ENCODE measurements around the gene ULK4.

Gene ULK4

DNA sequence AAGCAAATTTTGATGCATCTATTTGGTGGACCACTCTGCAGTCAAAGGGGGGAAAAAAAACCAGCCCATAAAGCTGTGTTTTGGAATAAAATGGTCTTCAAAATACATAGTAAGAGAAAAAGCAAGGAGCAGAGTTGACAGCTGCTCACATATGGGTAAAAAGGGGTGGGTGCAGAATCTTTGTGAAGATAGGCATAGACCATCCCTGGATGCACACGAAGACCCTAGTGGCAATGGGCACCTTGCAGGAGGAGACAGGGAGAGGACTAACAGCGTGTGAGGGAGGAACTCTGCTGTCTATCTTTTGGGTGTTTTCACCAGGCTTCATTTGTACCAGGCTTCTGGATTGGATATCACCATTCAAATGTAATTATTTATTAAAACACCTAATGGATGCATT lies 718.7 kb downstream of the ULK4 start:
- FAIRE-seq (no peak), DNase-seq (ENCODE audit: insufficient read length, low spot score) (no peak)

DNA sequence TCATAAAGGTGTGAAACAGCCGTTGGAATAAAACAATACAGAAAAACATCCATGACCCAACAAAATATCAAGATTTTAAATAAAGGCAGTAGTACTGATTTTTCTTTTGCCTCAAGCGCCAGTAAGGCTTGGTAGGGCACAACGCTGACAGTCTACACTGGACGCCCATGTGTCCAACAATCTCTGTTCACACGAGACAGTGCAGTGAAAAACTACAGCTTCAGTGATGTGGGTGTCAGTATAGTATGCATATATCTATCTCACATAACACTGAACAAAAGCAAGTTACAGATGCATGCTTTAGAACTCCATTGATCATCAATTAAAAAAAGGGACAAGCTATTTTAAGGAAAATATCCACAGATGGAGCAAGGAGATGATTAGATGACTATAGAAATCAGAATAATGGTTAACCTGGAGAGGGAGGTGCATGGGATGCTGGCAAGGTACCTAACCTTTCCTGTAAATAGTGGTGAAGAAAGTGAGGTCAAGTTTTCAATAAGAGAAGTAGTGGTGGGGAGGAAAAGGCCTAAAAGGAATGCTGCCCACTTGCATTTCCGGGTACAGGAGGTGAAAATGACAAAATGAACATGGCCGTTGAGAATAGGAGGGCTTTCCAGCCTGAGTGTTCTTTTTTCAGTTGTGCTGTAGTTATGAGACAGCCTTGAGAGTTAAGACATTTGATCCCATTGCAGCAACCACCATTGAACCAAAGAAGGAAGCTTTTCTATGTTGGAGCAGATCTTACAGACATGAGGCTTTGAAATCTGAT lies 719.9 kb downstream of the ULK4 start:
- no peak for FAIRE-seq
- no peak for DNase-seq (ENCODE audit: insufficient read length, low spot score)

DNA sequence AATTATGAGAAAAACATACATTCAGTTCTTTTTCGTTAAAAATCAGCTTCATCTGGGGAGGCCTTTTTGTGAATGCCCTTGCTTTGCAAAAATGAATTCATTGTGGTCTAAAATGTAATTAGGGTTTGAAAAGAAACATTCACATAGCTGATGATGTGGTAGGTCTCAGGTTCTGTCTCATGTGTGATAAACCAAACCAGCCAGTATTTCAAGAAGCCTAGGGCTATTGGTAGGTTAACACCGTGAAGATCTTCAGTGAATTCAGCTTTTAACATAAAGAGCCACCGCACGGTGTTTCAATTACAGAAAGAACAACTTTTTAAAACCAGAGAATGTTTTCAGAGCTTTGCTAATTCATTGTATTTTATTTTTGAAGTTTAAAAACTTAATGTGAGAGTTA lies 720.7 kb downstream of the ULK4 start:
- DNase-seq (ENCODE audit: insufficient read length, low spot score): no peak

DNA sequence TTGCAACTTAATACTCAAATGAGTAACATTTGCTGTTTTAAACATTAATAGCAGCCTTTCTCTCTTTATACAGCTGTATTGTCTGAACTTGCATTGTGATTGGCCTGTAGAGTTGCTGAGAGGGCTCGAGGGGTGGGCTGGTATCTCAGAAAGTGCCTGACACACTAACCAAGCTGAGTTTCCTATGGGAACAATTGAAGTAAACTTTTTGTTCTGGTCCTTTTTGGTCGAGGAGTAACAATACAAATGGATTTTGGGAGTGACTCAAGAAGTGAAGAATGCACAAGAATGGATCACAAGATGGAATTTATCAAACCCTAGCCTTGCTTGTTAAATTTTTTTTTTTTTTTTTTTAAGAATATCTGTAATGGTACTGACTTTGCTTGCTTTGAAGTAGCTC lies 722.3 kb downstream of the ULK4 start:
- no peak for FAIRE-seq
- DNase-seq (ENCODE audit: insufficient read length, low spot score): no peak

More for the DNA sequence above, 720.7 kb downstream of the ULK4 start:
- FAIRE-seq: no peak

DNA sequence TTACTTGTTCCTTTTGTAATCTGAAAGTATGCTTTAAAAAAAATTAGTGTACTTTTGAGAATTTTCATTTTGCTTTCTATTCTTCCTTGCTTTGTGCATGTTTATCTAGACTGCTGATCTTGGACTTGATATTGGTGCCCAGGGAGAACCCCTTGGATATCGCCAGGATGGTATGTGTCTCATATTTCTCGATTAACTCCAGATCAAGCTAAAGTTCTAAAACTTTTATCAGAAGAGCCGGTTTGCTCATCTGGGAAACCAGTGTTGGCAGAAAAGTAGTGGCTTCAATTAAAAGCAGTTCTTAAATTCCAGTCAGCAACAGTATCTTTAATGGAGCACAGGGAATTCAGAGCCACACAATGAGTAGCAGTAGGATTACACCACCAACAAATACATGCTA lies 724.0 kb downstream of the ULK4 start:
- DNase-seq (ENCODE audit: insufficient read length, low spot score) (no peak), FAIRE-seq (no peak)

DNA sequence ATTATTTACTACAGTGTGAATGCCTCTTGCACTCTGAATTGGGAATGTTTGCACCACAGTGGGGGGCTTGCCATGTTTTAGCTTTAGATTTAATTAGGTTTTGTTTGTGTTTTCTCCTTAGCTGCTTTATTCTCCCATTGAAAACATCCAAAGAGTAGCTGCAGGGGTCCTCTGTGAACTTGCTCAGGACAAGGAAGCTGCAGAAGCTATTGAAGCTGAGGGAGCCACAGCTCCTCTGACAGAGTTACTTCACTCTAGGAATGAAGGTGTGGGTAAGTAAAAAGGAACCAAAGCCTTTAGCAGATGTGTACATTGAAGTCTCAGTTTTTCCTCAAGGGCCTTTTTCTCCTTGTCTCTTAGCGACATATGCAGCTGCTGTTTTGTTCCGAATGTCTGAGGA lies 725.7 kb downstream of the ULK4 start:
- FAIRE-seq (no peak), DNase-seq (ENCODE audit: insufficient read length, low spot score) (no peak)

DNA sequence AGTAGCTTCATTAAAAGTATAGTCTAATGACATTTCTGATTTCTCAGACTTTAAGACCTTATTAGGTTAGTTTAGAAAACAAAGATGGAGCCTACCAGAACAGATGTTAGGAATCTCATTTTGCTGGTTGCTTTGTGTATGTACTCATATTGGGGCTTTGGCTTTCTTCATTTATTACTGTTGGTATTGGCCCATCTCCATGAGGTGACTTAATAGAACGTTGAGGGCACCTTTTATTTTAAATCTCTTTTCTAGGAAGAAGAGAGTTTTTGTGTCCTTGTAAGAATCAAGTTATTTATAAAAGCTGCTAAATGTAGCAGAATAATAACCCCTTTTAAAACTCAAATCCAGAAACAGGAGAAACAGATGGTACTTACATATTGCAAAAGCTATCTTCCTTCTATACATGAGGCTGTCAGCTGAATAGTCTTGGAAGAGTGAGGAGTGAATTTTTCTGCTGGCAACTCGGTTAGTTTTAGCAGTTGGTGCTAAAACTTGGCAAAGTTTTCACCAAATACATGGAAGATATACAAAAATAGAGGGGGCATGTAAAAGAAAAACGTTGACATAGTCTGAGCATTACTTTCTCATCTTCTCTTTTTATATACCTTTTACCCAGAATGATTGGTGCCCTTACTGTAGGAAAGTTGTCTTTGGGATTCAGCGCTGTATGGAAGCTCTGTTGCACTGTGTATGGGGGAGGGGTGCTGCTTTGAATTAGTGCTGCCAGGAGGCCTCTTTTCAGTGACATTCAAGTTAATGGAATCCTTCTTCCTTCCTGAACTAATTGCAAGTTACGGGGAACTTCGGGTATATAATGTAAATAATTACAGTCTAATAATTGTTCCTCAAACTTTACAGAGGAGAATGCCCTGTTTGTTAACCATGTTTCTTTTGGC lies 726.8 kb downstream of the ULK4 start:
- DNase-seq (ENCODE audit: insufficient read length, low spot score): no peak
- FAIRE-seq: peak; percentile 56

DNA sequence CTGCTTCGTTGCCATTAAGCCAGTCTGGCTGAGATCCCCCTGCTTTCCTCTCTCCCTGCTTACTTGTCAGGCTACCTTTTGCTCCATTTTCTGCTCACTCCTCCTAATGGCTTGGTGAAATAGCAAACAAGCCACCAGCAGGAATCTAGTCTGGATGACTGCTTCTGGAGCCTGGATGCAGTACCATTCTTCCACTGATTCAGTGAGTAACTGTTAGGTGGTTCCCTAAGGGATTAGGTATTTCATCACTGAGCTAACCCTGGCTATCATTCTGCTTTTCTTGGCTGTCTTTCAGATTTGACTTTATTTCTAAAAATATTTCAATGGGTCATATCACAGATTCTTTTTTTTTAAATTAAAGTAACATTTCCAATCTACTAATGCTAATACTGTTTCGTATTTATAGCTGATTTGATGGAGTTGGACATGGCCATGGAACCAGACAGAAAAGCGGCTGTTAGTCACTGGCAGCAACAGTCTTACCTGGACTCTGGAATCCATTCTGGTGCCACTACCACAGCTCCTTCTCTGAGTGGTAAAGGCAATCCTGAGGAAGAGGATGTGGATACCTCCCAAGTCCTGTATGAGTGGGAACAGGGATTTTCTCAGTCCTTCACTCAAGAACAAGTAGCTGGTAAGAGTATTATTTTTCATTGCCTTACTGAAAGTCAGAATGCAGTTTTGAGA lies 737.6 kb downstream of the ULK4 start:
- no peak for DNase-seq (ENCODE audit: insufficient read length, low spot score)
- FAIRE-seq: no peak

DNA sequence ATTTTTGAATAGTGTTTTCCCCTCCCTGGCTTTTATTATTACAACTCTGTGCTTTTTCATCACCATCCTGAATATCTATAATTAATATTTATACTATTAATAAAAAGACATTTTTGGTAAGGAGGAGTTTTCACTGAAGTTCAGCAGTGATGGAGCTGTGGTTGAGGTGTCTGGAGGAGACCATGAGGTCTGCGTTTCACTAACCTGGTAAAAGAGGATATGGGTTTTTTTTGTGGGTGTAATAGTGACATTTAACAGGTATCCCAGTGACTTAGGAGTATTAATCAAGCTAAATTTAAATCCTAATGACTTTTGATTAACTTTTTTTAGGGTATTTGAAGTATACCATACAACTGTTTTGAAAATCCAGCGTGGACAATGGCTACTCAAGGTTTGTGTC lies 738.2 kb downstream of the ULK4 start:
- no peak for FAIRE-seq
- DNase-seq (ENCODE audit: insufficient read length, low spot score): no peak

DNA sequence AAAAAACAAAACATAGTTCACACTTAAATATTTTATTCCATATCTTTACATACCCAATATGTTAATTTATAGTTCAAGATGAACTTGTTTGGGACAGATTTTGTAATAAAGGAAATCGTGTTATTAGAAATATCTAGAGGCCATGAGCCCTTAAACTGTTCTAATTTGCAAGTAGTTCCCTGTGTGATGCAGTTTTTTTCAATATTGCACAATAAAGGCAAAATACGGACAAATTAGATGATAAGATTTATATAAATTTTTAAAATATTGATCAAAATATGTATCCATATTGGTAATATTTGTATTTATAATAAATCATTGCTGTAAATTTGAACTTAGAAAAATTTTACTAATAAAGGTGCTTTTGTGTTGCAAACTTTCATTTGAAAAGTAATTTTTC lies 738.8 kb downstream of the ULK4 start:
- no peak for FAIRE-seq
- no peak for DNase-seq (ENCODE audit: insufficient read length, low spot score)

DNA sequence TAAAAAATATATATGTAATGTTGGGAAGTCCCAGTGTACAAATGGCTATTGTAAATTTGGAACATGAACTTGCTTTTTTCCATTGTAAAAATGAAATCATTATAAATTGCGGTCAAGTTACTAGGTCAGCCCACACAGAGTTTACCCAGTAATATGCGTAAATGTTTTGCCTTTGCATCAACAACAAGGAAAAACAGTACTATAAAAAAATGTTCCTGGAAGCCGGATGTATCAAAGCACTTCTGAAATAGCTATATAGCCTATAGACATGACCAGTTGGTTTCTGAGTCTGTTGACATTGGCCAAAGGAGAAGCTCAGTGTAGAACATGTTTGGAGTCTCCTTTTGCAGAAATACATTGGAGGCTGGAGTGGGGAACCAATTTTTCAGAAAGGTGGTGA lies 739.4 kb downstream of the ULK4 start:
- no peak for DNase-seq (ENCODE audit: insufficient read length, low spot score)
- no peak for FAIRE-seq

DNA sequence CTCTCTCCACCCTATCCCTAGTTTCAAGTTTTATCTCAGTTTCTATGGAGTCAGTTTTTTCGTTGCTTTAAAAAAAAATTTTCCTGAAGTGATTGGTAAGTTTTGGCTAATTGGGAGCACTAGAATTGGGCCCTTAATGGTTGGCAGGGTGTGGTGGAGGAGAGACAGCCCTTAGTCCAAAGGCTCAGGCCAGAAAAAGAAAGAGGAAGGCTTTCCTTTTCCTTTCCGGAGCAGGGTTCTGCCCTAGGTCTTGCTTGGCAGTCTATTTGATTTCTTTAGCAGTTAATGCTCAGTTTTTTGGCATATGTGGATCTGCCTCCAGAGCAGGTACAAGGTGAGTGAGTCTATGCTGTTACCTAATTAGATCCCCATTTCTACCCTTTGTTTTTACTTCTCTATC lies 739.9 kb downstream of the ULK4 start:
- FAIRE-seq (no peak), DNase-seq (ENCODE audit: insufficient read length, low spot score) (no peak)

DNA sequence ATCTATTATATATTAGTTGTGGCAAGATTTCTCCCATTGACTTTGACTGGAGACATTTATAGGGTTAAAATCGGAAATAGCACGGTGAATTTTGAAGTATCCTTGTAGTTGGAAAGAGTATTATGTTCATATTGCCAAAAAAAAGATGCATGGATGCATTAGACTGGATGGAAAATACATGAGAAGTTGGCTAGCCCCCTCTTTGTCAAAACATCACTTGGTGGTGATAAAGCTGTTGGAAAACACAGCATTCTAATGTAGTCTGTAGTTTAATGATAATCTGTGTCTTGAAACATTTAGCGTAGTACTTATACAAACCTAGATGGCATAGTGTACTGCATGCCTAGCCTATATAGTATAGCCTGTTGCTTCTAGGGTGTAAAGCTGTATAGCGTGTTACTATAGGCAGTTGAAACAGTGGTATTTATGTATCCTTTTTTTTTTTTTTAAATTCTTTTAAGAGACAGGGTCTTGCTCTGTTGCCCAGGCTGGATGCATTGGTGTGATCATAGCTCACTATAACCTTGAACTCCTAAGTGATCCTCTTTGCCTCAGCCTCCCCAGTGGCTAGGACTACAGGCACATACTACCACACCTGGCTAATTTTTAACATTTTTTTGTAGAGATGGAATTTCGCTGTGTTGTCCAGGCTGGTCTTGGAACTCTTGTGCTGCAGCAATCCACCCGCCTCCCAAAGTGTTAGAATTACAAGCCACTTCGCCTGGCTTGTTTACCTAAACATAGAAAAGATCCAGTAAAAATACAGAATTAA lies 740.8 kb downstream of the ULK4 start:
- no peak for FAIRE-seq

DNA sequence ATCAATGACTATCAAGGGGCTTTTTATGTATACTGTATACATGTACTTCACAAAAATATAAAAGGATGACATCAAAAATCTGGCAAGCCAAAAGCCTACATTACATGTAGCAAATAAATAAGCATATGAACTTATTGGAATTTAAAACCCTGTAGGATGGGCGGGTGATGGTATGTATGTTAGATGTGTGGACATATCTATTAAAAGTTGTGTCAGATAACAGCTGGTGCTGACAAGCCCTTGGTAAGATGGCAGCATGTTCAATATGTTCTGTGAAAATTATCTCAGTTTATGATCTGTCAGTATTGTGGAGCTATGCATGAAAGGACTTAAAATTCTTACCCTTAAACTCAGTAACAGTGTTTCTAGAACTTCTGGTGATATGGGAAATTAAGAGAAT lies 742.5 kb downstream of the ULK4 start:
- FAIRE-seq (no peak), DNase-seq (ENCODE audit: insufficient read length, low spot score) (no peak)

More for the DNA sequence above, 740.8 kb downstream of the ULK4 start:
- no peak for DNase-seq (ENCODE audit: insufficient read length, low spot score)

DNA sequence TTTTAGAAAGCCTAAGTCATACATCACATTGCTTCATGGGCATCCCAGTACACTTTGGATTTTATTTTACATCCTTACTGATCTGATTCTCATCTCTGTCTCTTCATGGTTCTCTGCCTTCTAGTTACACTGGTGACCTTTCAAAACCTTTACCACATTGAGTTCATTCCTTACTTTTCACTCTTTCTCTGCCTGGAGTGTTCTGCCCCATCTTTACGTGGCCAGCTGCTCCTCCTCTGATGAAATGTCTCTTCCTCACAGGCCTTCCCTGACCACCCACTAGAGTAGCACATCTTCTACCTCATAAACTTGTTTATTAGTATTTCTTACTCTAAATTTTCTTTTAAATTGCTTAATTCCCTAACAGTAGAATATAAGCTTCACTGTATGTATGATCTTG lies 744.9 kb downstream of the ULK4 start:
- no peak for DNase-seq (ENCODE audit: insufficient read length, low spot score)
- FAIRE-seq: no peak

DNA sequence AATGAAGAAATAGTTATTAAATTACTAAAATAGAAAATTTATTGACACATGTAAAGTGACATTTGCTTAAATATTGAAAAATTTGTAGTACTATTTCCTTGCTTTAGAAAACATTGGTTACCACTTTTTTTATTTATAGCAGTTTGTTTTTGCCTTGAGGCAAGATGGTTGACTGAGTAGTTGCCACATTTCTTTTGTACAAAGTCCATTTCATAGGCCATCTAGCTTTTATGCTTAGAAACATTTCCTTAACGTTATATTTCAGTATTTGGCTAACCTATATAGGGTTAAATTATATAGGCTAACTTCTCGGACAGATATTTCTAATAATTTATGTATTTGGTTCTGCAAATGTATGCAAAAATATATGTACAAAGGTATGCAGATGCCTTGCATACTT lies 745.5 kb downstream of the ULK4 start:
- DNase-seq (ENCODE audit: insufficient read length, low spot score): no peak
- no peak for FAIRE-seq

DNA sequence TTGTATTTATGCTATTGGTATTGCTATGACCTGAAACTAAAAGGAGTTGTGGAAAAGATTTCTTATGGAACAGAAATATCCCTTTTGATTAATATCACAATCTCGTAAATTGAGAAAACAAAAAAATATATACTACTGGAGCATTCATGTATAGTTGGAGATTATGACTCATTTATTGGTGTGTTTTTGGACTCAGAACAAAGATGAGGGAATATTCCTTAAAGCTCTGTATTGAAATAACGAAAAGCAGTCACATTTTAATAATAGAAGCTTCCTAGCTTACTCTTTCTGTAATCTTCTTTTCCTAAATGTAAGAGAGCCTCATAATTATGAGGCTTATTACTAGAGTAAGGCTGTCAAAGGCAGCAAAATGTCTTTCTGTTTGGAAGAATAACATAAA lies 748.3 kb downstream of the ULK4 start:
- DNase-seq (ENCODE audit: insufficient read length, low spot score) (no peak), FAIRE-seq (no peak)

DNA sequence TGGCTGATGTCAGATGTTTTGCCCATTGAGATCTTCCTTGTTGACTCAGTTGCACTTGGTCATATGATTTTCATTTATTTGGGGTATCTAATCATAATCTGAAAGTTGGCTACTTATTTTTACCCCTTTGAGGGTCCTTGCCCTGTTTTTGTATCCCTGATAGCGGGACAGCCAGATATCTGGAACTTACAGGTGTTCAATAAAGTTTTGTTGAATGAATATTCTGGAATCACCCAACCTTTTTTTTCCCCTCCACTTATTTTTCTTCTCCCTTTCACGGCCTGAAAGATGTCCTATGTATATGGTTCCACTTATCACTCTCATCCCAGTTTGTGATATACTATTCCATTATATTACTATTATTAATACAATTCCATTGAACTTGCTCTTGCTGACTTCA lies 749.8 kb downstream of the ULK4 start:
- FAIRE-seq (peak; percentile 8), DNase-seq (ENCODE audit: insufficient read length, low spot score) (no peak)

DNA sequence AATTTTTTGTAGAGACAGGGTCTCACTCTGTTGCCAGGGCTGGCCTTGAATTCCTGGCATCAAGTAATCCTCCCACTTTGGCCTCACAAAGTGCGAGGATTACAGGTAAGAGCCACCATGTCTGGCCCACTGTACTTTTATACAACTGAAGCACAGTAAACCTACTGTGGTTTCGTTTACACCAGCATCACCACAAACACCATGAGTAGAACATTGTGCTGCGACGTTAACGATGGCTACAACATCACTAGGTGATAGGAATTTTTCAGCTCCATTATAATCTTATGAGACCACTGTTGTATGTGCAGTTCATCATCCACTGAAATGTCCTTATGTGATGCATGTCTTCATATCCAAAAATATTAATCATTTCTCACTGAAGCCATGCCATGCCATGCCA lies 750.9 kb downstream of the ULK4 start:
- FAIRE-seq (no peak), DNase-seq (ENCODE audit: insufficient read length, low spot score) (no peak)

DNA sequence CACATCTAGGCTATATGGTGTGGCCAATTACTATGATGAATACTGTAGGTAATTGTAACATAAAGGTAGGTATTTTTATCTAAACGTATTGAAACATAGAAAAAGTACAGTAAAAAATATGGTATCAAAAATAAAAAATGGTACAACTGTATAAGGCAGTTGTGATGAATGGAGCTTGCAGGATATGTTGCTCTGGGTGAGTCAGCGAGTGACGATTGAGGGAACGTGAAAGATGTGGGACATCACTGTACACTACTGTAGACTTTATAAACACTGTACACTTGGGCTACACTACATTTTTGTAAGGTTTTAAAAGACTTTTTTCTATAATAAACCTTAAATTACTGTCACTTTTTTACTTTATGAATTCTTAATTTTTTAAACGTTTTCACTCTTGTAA lies 752.3 kb downstream of the ULK4 start:
- FAIRE-seq: no peak
- DNase-seq (ENCODE audit: insufficient read length, low spot score): no peak
